GM21528 (cell line): ENCODE data around the gene SPATA22.
"Not testable (repeated sequence)": the region's sequence is repeated elsewhere in the genome, so short reads cannot be mapped to it uniquely, and the experiment has no call there.

Source experiments
- ATAC-seq: cut with Tn5 transposase; IDR thresholded peaks from one replicate; pipeline ENCODE4 v1.9.1; 2021; ENCODE audit warnings: mild to moderate bottlenecking, moderate library complexity; ENCODE audit not compliant: unreplicated experiment, low FRiP score

Gene SPATA22

GRCh38 chr17:3471599-3471998, at the start of gene SPATA22:
TSS of gene SPATA22 (minus strand) at chr17:3471819. CDS start at chr17:3469325, 2,494 bp downstream.
- ATAC-seq: no peak

- not testable (repeated sequence) for ATAC-seq
These were observed 47.9 kb upstream of the SPATA22 start for GRCh38 chr17:3519472-3519871.

- no peak for ATAC-seq
These were observed 43.3 kb upstream of the SPATA22 start for GRCh38 chr17:3514873-3515272.

GRCh38 chr17:3514167-3514566, 42.5 kb upstream of the SPATA22 start:
- not testable (repeated sequence) for ATAC-seq

- ATAC-seq: no peak
These were observed 41.9 kb upstream of the SPATA22 start for GRCh38 chr17:3513305-3514035.

- no peak for ATAC-seq
These were observed 41.0 kb upstream of the SPATA22 start for GRCh38 chr17:3512505-3513171.

- ATAC-seq: no peak
These were observed 40.4 kb upstream of the SPATA22 start for GRCh38 chr17:3511852-3512504.

GRCh38 chr17:3510090-3510489, 38.5 kb upstream of the SPATA22 start:
- ATAC-seq: no peak

GRCh38 chr17:3507869-3508268, 36.2 kb upstream of the SPATA22 start:
- no peak for ATAC-seq

GRCh38 chr17:3507071-3507470, 35.5 kb upstream of the SPATA22 start:
- no peak for ATAC-seq

- no peak for ATAC-seq
These were observed 34.4 kb upstream of the SPATA22 start for GRCh38 chr17:3506054-3506453.

- ATAC-seq: no peak
These were observed 33.4 kb upstream of the SPATA22 start for GRCh38 chr17:3505008-3505407.

- no peak for ATAC-seq
These were observed 31.7 kb upstream of the SPATA22 start for GRCh38 chr17:3503285-3503684.

GRCh38 chr17:3502466-3502865, 30.8 kb upstream of the SPATA22 start:
- ATAC-seq: no peak

- no peak for ATAC-seq
These were observed 29.7 kb upstream of the SPATA22 start for GRCh38 chr17:3501344-3501743.

- no peak for ATAC-seq
These were observed 25.5 kb upstream of the SPATA22 start for GRCh38 chr17:3497101-3497500.

GRCh38 chr17:3485481-3486068, 14.0 kb upstream of the SPATA22 start:
- ATAC-seq: no peak

- no peak for ATAC-seq
These were observed 11.2 kb upstream of the SPATA22 start for GRCh38 chr17:3482852-3483251.

- ATAC-seq: no peak
These were observed 8.4 kb upstream of the SPATA22 start for GRCh38 chr17:3479988-3480387.

GRCh38 chr17:3475812-3476610, 4.4 kb upstream of the SPATA22 start, which contains the start of gene ASPA:
TSS of gene ASPA (plus strand) at chr17:3475997. CDS start at chr17:3476160, 163 bp downstream.
- ATAC-seq: no peak
